ENCODE measurements around the gene WDR38.

WDR38 gene

GRCh38 chr9:124859803-124860581 is 6.7 kb downstream of the WDR38 start:
- no peak for DNase-seq

GRCh38 chr9:124860582-124861341 is 7.5 kb downstream of the WDR38 start:
- no peak for DNase-seq

- DNase-seq = peak; percentile 91
Observed at GRCh38 chr9:124861342-124862229, 8.3 kb downstream of the WDR38 start, which contains the start of the genes ARPC5L and RPL35. ARPC5L (plus strand) TSS chr9:124862130; CDS start chr9:124869291, 7,161 bp downstream. RPL35 (minus strand) TSS chr9:124861957; CDS start chr9:124861912, 45 bp downstream.

DNA sequence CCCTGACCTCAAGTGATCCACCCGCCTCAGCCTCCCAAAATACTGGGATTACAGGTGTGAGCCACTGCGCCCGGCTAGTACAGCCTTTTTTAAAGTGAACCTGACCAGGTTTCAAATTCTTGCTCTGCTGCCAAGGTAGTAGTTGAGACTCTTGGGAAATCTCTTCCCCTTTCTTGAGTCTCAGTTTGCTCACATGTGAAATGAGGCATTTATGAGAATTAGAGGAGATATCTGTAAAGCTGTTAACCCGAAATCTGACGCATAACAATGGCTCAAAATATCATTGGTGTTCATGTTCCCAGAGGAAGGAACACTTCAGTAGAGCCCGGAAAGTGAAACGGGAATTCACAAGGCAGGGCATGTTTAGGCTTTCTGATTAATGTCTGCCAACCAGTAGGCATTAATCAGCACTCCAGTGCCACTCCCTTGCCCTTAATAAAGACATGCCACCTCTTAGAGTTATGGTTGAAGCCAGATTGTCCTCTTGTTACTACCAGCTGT is 10.2 kb downstream of the WDR38 start:
- no peak for DNase-seq

GRCh38 chr9:124868511-124869465 is 15.5 kb downstream of the WDR38 start:
- peak; percentile 79 for DNase-seq

DNA sequence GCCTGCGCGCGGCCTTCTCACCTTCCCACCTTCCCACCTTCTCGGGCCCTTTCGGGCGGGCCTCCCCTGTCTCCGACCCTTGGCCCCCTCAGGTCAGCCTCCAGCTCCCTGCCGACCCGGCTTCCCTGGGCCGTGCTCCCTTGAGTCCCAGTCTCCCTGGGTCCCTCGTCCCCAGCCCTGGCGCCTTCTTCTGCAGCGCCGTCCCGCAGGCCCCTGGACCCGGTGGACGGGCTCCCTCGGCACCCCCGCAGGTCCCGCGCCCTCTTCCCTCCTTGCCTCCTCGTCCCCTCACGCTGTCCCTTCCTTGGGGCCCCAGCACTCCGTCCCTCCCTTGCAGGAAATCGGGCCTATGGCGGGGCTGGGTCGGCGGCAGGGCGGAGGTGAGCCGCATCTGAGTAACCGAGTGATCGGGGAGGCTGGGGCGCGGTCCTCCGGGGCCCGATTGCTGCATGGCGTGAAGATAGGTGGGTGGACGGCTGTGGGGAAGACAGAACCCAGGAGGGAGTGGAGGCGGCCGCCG is 16.3 kb downstream of the WDR38 start:
- DNase-seq = no peak

DNA sequence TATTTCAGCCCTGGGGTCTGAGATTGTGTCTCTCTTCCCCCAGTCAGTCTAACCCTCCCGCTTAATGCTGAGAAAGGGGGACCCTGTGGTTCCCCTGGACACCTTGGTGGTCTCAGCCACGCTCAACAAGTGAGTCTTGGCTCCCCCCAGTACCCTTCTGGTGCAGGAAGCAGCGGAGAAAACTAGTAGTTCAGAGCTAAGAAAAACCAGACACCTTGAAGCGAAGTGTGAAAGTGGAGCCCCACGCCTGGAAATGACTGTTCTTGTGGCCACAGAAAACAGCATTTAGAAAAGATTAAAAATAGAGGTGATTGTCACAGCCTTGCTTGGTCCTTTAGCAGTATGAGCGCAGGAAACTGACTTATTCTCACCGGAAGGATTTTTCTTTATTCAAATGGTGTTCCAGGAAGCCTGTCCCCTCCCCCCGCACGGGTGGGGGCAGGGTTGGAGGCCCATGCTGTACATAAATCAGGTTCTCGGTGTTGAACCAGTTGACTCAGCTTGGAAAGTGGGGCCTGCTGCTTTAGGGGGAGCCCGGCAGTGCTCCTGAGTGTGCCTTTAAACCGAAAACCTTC is 16.8 kb downstream of the WDR38 start:
- no peak for DNase-seq

GRCh38 chr9:124870723-124871122 is 17.5 kb downstream of the WDR38 start:
- DNase-seq = no peak

DNA sequence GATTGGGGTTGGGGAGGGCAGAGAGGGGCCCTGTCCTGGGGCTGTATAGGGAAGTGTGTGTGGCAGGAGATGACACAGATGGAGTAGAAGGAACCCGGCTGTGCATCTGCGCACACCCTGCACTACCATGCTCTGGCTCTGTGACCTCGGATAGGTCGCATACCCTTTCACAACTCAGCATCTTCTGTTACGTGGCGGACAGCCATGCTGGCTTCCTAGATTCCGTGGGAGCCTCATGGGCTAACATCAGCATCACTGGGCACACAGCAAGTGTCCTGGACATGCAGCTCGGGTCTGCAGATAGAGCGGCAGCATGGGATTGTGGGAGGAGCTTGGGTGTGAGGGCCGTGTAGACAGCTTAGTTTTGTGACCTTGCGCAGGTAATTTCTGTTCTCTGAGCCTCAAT is 17.9 kb downstream of the WDR38 start:
- no peak for DNase-seq

GRCh38 chr9:124873664-124874063 is 20.4 kb downstream of the WDR38 start:
- no peak for DNase-seq

DNA sequence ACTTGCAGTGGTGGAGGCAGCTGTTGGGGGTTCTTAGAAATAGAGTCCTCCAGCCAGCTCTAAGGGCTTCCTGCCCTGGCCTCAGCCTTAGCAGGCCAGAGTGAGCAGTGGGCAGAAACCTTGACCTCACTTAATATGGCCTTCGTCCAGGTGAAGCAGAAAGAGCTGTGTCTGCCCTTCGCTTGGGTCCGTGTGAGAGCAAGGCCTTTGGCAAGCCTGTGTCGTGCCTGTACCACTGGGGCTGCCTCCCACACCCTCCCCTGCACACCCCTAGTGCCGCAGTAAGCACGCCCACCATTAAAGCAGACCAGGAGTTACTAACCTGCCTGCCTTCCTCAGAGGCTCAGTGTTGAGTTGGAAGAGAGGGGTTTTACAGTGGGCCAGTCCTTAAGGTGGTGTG is 22.2 kb downstream of the WDR38 start:
- DNase-seq = no peak

DNA sequence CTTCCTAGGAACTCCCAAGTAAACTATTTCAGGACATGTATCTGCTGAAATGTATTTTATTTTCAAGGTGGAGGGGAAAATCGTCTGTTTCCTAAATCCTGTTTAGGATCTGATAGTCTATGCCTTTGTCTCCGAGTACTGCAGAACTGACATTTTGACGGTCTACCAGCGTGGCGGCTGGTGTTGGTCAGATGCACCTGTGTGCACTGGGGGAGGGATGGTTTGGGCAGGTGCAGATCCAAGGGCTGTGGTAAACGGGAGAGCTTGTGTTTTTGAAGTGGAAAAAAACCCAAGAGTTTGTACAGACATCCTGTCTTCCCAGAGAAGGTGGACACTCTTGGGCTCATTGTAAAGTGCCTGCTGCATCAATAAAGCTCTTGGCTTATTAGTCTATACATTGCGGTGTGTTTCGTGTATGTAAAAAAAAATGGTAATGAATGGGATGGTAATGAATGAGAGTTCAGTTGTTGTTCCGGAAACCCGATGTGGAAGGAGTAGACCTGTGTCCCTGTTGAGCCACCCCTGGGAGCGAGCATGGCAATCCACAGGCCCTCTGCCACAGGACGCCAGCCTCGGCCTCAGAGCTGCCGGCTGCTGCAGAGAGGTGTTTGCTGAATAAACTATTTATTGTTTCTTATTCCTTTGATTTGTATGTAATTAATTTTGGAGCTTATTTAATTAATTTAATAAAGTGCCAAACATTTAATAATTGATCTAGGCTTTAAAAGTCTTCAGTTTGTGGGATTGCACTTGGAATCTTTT is 23.9 kb downstream of the WDR38 start:
- peak; percentile 64 for DNase-seq

DNA sequence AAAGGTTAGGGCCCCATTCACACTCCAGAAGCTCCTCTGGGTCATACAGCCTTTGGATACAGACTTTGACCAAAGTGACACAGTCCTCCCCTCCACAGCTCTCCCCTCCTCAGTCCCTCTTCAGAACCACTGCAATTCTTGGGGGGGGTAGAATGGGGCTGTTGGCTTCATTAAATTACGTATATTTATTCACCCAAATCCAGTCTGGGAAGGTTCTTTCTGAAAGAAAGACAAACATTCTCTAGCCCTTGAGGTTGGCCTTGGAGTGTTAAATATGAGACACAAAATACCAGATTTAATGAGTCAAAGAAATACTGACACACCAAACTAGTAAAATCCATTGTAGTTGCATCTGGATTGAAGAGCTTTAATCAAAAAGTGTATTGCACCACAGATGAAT is 24.8 kb downstream of the WDR38 start:
- DNase-seq = no peak

GRCh38 chr9:124878518-124878917 is 25.3 kb downstream of the WDR38 start:
- no peak for DNase-seq

GRCh38 chr9:124879226-124879625 is 26.0 kb downstream of the WDR38 start:
- DNase-seq = no peak

DNA sequence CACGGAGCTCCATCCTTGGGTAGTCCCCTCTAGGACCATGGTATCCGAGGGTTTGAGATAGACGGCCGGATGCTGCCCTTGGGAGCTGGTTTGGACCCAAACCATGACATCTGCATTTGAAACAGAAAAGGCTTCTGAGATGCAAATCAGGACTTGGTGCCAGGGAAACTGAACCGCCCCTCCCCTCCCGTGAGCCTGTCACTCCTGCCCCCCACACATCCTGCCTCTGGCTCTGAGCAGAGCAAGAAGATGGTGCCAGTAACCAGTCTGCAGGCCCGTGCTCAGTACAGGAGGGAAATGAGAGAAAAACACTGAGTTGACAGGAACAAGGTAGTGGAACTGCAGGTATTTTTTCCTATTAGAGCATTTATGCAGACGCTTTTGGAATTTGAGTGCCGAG is 27.2 kb downstream of the WDR38 start:
- no peak for DNase-seq

GRCh38 chr9:124881138-124881743 is 28.0 kb downstream of the WDR38 start:
- DNase-seq = no peak

DNA sequence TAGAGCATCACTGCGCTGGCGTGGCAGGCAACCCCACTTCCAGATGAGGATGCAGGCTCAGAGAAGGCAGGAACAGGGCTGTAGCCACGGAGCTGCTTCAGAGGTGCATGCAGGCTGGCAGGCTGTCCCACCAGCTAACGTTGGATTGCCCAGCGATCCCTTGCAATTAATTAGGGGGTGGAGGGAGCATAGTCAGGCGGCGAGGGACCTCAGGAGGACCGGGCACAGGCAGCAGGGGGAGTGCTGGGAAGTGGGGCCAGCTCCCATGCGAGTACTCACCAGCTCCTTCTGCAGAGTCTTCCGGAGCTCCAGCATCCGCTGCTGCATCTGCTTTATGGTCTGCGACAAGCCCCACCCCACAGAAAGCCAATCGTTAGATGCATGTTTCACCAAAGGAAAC is 29.0 kb downstream of the WDR38 start:
- no peak for DNase-seq

GRCh38 chr9:124884376-124884775 is 31.1 kb downstream of the WDR38 start:
- no peak for DNase-seq

- no peak for DNase-seq
Observed at GRCh38 chr9:124885551-124885950, 32.3 kb downstream of the WDR38 start.

Data from NCI-H510A (cell line).